Measurements from ENCODE around the gene DNAJC19. TPM values are rescaled to one million over a fixed set of nuclear protein-coding genes. Genes with fewer than 3 reads are reported as not detected.
"Not testable (repeated sequence)": the region's sequence is repeated elsewhere in the genome, so short reads cannot be mapped to it uniquely, and the experiment has no call there.

The DNAJC19 gene
- 65.2 TPM for polyA plus RNA-seq (2013, experiment 1 of 4)
- polyA plus RNA-seq (2013, experiment 2 of 4), result 69.9 TPM
- polyA plus RNA-seq (2013, experiment 3 of 4), result 71.4 TPM
- polyA plus RNA-seq (2013, experiment 4 of 4), result 73.6 TPM

- H3K9me3 ChIP-seq (ENCODE audit: control insufficient read depth, low read length), result no peaks in the 10 kb centered on the region
These were observed at the start of gene DNAJC19 for GRCh38 chr3:180989291-180990163. Gene DNAJC19 (minus strand): TSS chr3:180989736. CDS start chr3:180989602, 134 bp downstream.

GRCh38 chr3:181030948-181031347 lies 41.4 kb upstream of the DNAJC19 start:
- Histone ChIP-seq H3K27me3 (ENCODE audit: control insufficient read depth, insufficient read depth, low read length, poor library complexity, severe bottlenecking) (no peaks in the 10 kb centered on the region), H3K36me3 (ENCODE audit: control insufficient read depth, insufficient read depth, low read length) (no peaks in the 10 kb centered on the region), H3K27ac (ENCODE audit: insufficient read depth, low read depth, low read length, poor library complexity, severe bottlenecking) (no peak overlapping the region), H3K4me1 (ENCODE audit: control insufficient read depth, insufficient read depth, low read length) (no peaks in the 10 kb centered on the region), H3K9me3 (ENCODE audit: control insufficient read depth, low read length) (no peaks in the 10 kb centered on the region), H3K4me3 (ENCODE audit: insufficient read depth, low read depth, low read length) (no peak overlapping the region)

More at GRCh38 chr3:180989291-180990163, at the start of gene DNAJC19:
- peak within 1 kb of the TSS; percentile 88 for H3K4me3 ChIP-seq (ENCODE audit: insufficient read depth, low read depth, low read length)
- H3K27ac ChIP-seq (ENCODE audit: insufficient read depth, low read depth, low read length, poor library complexity, severe bottlenecking), result peak within 1 kb of the TSS; percentile 51
- no peaks in the 10 kb centered on the region for H3K27me3 ChIP-seq (ENCODE audit: control insufficient read depth, insufficient read depth, low read length, poor library complexity, severe bottlenecking)
- no peaks in the 10 kb centered on the region for H3K4me1 ChIP-seq (ENCODE audit: control insufficient read depth, insufficient read depth, low read length)
- 1 to 3% methylated on average over 41 to 43 of the region's 43 CpGs for WGBS, 2 experiments
- H3K36me3 ChIP-seq (ENCODE audit: control insufficient read depth, insufficient read depth, low read length), result peaks cover 5% of the 10 kb centered on the region

- Histone ChIP-seq H3K27me3 (ENCODE audit: control insufficient read depth, insufficient read depth, low read length, poor library complexity, severe bottlenecking) (no peaks in the 10 kb centered on the region), H3K4me1 (ENCODE audit: control insufficient read depth, insufficient read depth, low read length) (no peaks in the 10 kb centered on the region), H3K4me3 (ENCODE audit: insufficient read depth, low read depth, low read length) (no peak overlapping the region), H3K36me3 (ENCODE audit: control insufficient read depth, insufficient read depth, low read length) (no peaks in the 10 kb centered on the region), H3K27ac (ENCODE audit: insufficient read depth, low read depth, low read length, poor library complexity, severe bottlenecking) (no peak overlapping the region), H3K9me3 (ENCODE audit: control insufficient read depth, low read length) (no peaks in the 10 kb centered on the region)
These were observed 35.7 kb upstream of the DNAJC19 start for GRCh38 chr3:181025204-181025603.

- 91 to 96% methylated on average over 2 of the region's 2 CpGs for WGBS, 2 experiments
- Histone ChIP-seq H3K27ac (ENCODE audit: insufficient read depth, low read depth, low read length, poor library complexity, severe bottlenecking) (no peak overlapping the region), H3K9me3 (ENCODE audit: control insufficient read depth, low read length) (no peaks in the 10 kb centered on the region)
These were observed 28.2 kb upstream of the DNAJC19 start for GRCh38 chr3:181017690-181018089.

GRCh38 chr3:181009225-181009624 lies 19.7 kb upstream of the DNAJC19 start:
- no peaks in the 10 kb centered on the region for H3K9me3 ChIP-seq (ENCODE audit: control insufficient read depth, low read length)

More at GRCh38 chr3:181017690-181018089, 28.2 kb upstream of the DNAJC19 start:
- Histone ChIP-seq H3K4me3 (ENCODE audit: insufficient read depth, low read depth, low read length) (no peak overlapping the region), H3K36me3 (ENCODE audit: control insufficient read depth, insufficient read depth, low read length) (no peaks in the 10 kb centered on the region), H3K27me3 (ENCODE audit: control insufficient read depth, insufficient read depth, low read length, poor library complexity, severe bottlenecking) (no peaks in the 10 kb centered on the region), H3K4me1 (ENCODE audit: control insufficient read depth, insufficient read depth, low read length) (no peaks in the 10 kb centered on the region)

GRCh38 chr3:181008796-181009195 lies 19.3 kb upstream of the DNAJC19 start:
- Histone ChIP-seq H3K27me3 (ENCODE audit: control insufficient read depth, insufficient read depth, low read length, poor library complexity, severe bottlenecking) (no peaks in the 10 kb centered on the region), H3K9me3 (ENCODE audit: control insufficient read depth, low read length) (no peaks in the 10 kb centered on the region), H3K27ac (ENCODE audit: insufficient read depth, low read depth, low read length, poor library complexity, severe bottlenecking) (no peak overlapping the region), H3K36me3 (ENCODE audit: control insufficient read depth, insufficient read depth, low read length) (no peaks in the 10 kb centered on the region), H3K4me1 (ENCODE audit: control insufficient read depth, insufficient read depth, low read length) (no peaks in the 10 kb centered on the region), H3K4me3 (ENCODE audit: insufficient read depth, low read depth, low read length) (no peak overlapping the region)
- 85 to 94% methylated on average over 1 of the region's 1 CpG for WGBS, 2 experiments

More at GRCh38 chr3:181009225-181009624, 19.7 kb upstream of the DNAJC19 start:
- no peaks in the 10 kb centered on the region for H3K27me3 ChIP-seq (ENCODE audit: control insufficient read depth, insufficient read depth, low read length, poor library complexity, severe bottlenecking)
- H3K27ac ChIP-seq (ENCODE audit: insufficient read depth, low read depth, low read length, poor library complexity, severe bottlenecking), result no peak overlapping the region
- 79% methylated on average over 5 of the region's 5 CpGs for WGBS, 2 experiments
- no peaks in the 10 kb centered on the region for H3K4me1 ChIP-seq (ENCODE audit: control insufficient read depth, insufficient read depth, low read length)
- H3K4me3 ChIP-seq (ENCODE audit: insufficient read depth, low read depth, low read length), result no peak overlapping the region
- no peaks in the 10 kb centered on the region for H3K36me3 ChIP-seq (ENCODE audit: control insufficient read depth, insufficient read depth, low read length)

- Histone ChIP-seq H3K4me1 (ENCODE audit: control insufficient read depth, insufficient read depth, low read length) (no peaks in the 10 kb centered on the region), H3K27me3 (ENCODE audit: control insufficient read depth, insufficient read depth, low read length, poor library complexity, severe bottlenecking) (no peaks in the 10 kb centered on the region), H3K9me3 (ENCODE audit: control insufficient read depth, low read length) (no peaks in the 10 kb centered on the region), H3K36me3 (ENCODE audit: control insufficient read depth, insufficient read depth, low read length) (no peaks in the 10 kb centered on the region), H3K4me3 (ENCODE audit: insufficient read depth, low read depth, low read length) (no peak overlapping the region), H3K27ac (ENCODE audit: insufficient read depth, low read depth, low read length, poor library complexity, severe bottlenecking) (no peak overlapping the region)
- 98% methylated on average over 3 of the region's 3 CpGs for WGBS, 2 experiments
These were observed 17.7 kb upstream of the DNAJC19 start for GRCh38 chr3:181007262-181007661.

GRCh38 chr3:181006541-181006940 lies 17.0 kb upstream of the DNAJC19 start:
- Histone ChIP-seq H3K4me3 (ENCODE audit: insufficient read depth, low read depth, low read length) (no peak overlapping the region), H3K27me3 (ENCODE audit: control insufficient read depth, insufficient read depth, low read length, poor library complexity, severe bottlenecking) (no peaks in the 10 kb centered on the region), H3K9me3 (ENCODE audit: control insufficient read depth, low read length) (no peaks in the 10 kb centered on the region), H3K36me3 (ENCODE audit: control insufficient read depth, insufficient read depth, low read length) (no peaks in the 10 kb centered on the region), H3K4me1 (ENCODE audit: control insufficient read depth, insufficient read depth, low read length) (no peaks in the 10 kb centered on the region), H3K27ac (ENCODE audit: insufficient read depth, low read depth, low read length, poor library complexity, severe bottlenecking) (no peak overlapping the region)
- WGBS, 2 experiments, result 93% methylated on average over 7 of the region's 7 CpGs

- not testable (repeated sequence) for H3K27ac ChIP-seq (ENCODE audit: insufficient read depth, low read depth, low read length, poor library complexity, severe bottlenecking); H3K9me3 ChIP-seq (ENCODE audit: control insufficient read depth, low read length); H3K4me3 ChIP-seq (ENCODE audit: insufficient read depth, low read depth, low read length); H3K36me3 ChIP-seq (ENCODE audit: control insufficient read depth, insufficient read depth, low read length); H3K27me3 ChIP-seq (ENCODE audit: control insufficient read depth, insufficient read depth, low read length, poor library complexity, severe bottlenecking); H3K4me1 ChIP-seq (ENCODE audit: control insufficient read depth, insufficient read depth, low read length)
- 89 to 93% methylated on average over 2 of the region's 2 CpGs for WGBS, 2 experiments
These were observed 13.9 kb upstream of the DNAJC19 start for GRCh38 chr3:181003469-181003868.

- not testable (repeated sequence) for H3K27ac ChIP-seq (ENCODE audit: insufficient read depth, low read depth, low read length, poor library complexity, severe bottlenecking); H3K4me3 ChIP-seq (ENCODE audit: insufficient read depth, low read depth, low read length); H3K4me1 ChIP-seq (ENCODE audit: control insufficient read depth, insufficient read depth, low read length); H3K9me3 ChIP-seq (ENCODE audit: control insufficient read depth, low read length); H3K27me3 ChIP-seq (ENCODE audit: control insufficient read depth, insufficient read depth, low read length, poor library complexity, severe bottlenecking); H3K36me3 ChIP-seq (ENCODE audit: control insufficient read depth, insufficient read depth, low read length)
- WGBS, 2 experiments, result 93 to 96% methylated on average over 3 to 4 of the region's 4 CpGs
These were observed 12.8 kb upstream of the DNAJC19 start for GRCh38 chr3:181002331-181002730.

Data from ectodermal cell (in vitro differentiated cells).